Endothelial cell of umbilical vein (primary cell): ENCODE data around the gene APC2. TPM values are rescaled to one million over a fixed set of nuclear protein-coding genes. Genes with fewer than 3 reads are reported as not detected.

Experiments used
- BruUV-seq: library from RNA; stranded (reverse); fragments of 400-500 nt; replicated peaks from 2 replicates; lab custom pipeline; 2021; lab: Mats Ljungman, UMichigan
- CTCF ChIA-PET: fragments of 300-600, 350-600 bp; sonication (Branson Sonifier 250); formaldehyde crosslinking; loops from one replicate; lab custom pipeline; 2021; ENCODE audit warnings: antibody characterized with exemption, inconsistent platforms; lab: Charles Lee
- POLR2A ChIA-PET: fragments of 300-600, 350-600 bp; sonication (Branson Sonifier 250); formaldehyde crosslinking; loops from one replicate; lab custom pipeline; 2021; ENCODE audit warnings: antibody characterized with exemption, inconsistent platforms; lab: Charles Lee
- DNase-seq: peaks from one replicate; pipeline ENCODE4 v3.0.0-alpha.2; 2011; ENCODE audit warnings: low read depth, low spot score
- FAIRE-seq: peaks from 2 replicates; lab custom pipeline; 2011; peaks lifted over from hg19 to GRCh38; lab: Jason Lieb, UNC
- H2AFZ ChIP-seq: 2 replicates; pipeline ENCODE4 v1.6.0; 2012; ENCODE audit warnings: low read depth, low read length, control low read depth, inconsistent platforms
- H3K27ac ChIP-seq: 2 replicates; pipeline ENCODE4 v1.5.1; 2011; ENCODE audit warnings: low read depth, mild to moderate bottlenecking, control low read depth, low read length, moderate library complexity; ENCODE audit not compliant: insufficient read depth
- H3K27me3 ChIP-seq, 2 experiments: 2 replicates each; pipeline versions ENCODE4 v1.6.0 to v1.6.1; 2011; ENCODE audit warnings: low read length in 2 of 2, mixed read lengths in 1 of 2; ENCODE audit not compliant: control insufficient read depth in 2 of 2, insufficient read depth in 2 of 2
- H3K36me3 ChIP-seq, 2 experiments: 2 replicates in 1 of 2; 3 replicates in 1 of 2; pipeline ENCODE4 v1.5.1; 2011; ENCODE audit warnings: low read length in 2 of 2, mild to moderate bottlenecking in 1 of 2, moderate library complexity in 1 of 2; ENCODE audit not compliant: control insufficient read depth in 2 of 2, insufficient read depth in 2 of 2; ENCODE audit errors: extremely low read depth in 1 of 2
- H3K4me1 ChIP-seq: 3 replicates; pipeline ENCODE4 v1.5.1; 2011; ENCODE audit warnings: mild to moderate bottlenecking, low read length; ENCODE audit not compliant: control insufficient read depth, insufficient read depth; ENCODE audit errors: extremely low read depth
- H3K4me2 ChIP-seq: 2 replicates; pipeline ENCODE4 v1.6.1; 2011; ENCODE audit warnings: low read length, control low read depth, mixed read lengths; ENCODE audit not compliant: insufficient read depth
- H3K4me3 ChIP-seq, 3 experiments: fragments of 200-600 bp in 1 of 3; sonication (generic), shearing (Covaris generic) in 1 of 3; replicated peaks in 1 of 3; 2 replicates each; pipeline ENCODE4 v1.5.1; 2011 to 2016; ENCODE audit warnings: control low read depth in 3 of 3, low read length in 3 of 3, mild to moderate bottlenecking in 2 of 3, inconsistent platforms in 1 of 3, low read depth in 1 of 3, moderate library complexity in 1 of 3; ENCODE audit not compliant: insufficient read depth in 1 of 3
- H3K79me2 ChIP-seq: 2 replicates; pipeline ENCODE4 v1.6.0; 2012; ENCODE audit warnings: low read length, inconsistent platforms; ENCODE audit not compliant: control insufficient read depth, insufficient read depth
- H3K9ac ChIP-seq: replicated peaks from 2 replicates; pipeline ENCODE3; 2011; ENCODE audit warnings: low read length, control low read depth; ENCODE audit not compliant: insufficient read depth; ENCODE audit errors: extremely low read depth
- H3K9me1 ChIP-seq: replicated peaks from 3 replicates; pipeline ENCODE4 v1.6.0; 2011; ENCODE audit warnings: mild to moderate bottlenecking, low read length; ENCODE audit not compliant: control insufficient read depth, insufficient read depth; ENCODE audit errors: extremely low read depth
- H3K9me3 ChIP-seq: replicated peaks from 2 replicates; pipeline ENCODE4 v1.5.1; 2012; ENCODE audit warnings: low read length, inconsistent platforms; ENCODE audit not compliant: control insufficient read depth, insufficient read depth
- H4K20me1 ChIP-seq: replicated peaks from 2 replicates; pipeline ENCODE3; 2011; ENCODE audit warnings: mild to moderate bottlenecking, low read length; ENCODE audit not compliant: control insufficient read depth, insufficient read depth; ENCODE audit errors: extremely low read depth
- CTCF ChIP-seq, 2 donors: IDR thresholded peaks; 1 replicate in 1 of 2; 2 replicates in 1 of 2; pipeline ENCODE4 v1.5.1; 2011; ENCODE audit warnings: low read length in 2 of 2, mild to moderate bottlenecking in 2 of 2, moderate library complexity in 2 of 2, control low read depth in 1 of 2, inconsistent platforms in 1 of 2, low read depth in 1 of 2; ENCODE audit not compliant: insufficient read depth in 1 of 2; ENCODE audit errors: extremely low read depth in 1 of 2
- EZH2 ChIP-seq: IDR thresholded peaks from 2 replicates; pipeline ENCODE4 v1.6.1; 2012; ENCODE audit warnings: borderline replicate concordance, low read depth, mild to moderate bottlenecking, moderate library complexity, low read length, inconsistent platforms; ENCODE audit not compliant: severe bottlenecking
- FOS ChIP-seq: IDR thresholded peaks from 2 replicates; pipeline ENCODE4 v1.6.1; 2011; ENCODE audit warnings: mild to moderate bottlenecking, low read length, moderate library complexity, borderline replicate concordance; ENCODE audit not compliant: insufficient read depth
- GATA2 ChIP-seq: IDR thresholded peaks from 2 replicates; pipeline ENCODE4 v1.7.0; 2011; ENCODE audit warnings: low read depth, mild to moderate bottlenecking, moderate library complexity, mixed read lengths, low read length; ENCODE audit not compliant: insufficient read length, insufficient read depth
- JUN ChIP-seq: IDR thresholded peaks from 2 replicates; pipeline ENCODE4 v1.6.1; 2011; ENCODE audit warnings: borderline replicate concordance, low read depth; ENCODE audit not compliant: insufficient read length, insufficient read depth
- MAX ChIP-seq: IDR thresholded peaks from 2 replicates; pipeline ENCODE4 v1.6.1; 2011; ENCODE audit not compliant: insufficient read depth, insufficient read length
- MYC ChIP-seq: IDR thresholded peaks from one replicate; pipeline ENCODE4 v1.6.1; 2011; ENCODE audit warnings: mild to moderate bottlenecking, low read depth, low read length
- POLR2A ChIP-seq: IDR thresholded peaks from 2 replicates; pipeline ENCODE4 v1.6.1; 2012; ENCODE audit warnings: low read depth, mild to moderate bottlenecking, control low read depth, low read length
- POLR2AphosphoS5 ChIP-seq: IDR thresholded peaks from 2 replicates; pipeline ENCODE4 v1.6.1; 2012; ENCODE audit warnings: low read depth, mild to moderate bottlenecking, control low read depth, low read length, moderate library complexity; ENCODE audit not compliant: insufficient read depth
- dilution Hi-C: fragments of 300-500 bp; cut with MboI; formaldehyde crosslinking; loops from one replicate; pipeline ENCODE4 v1.15.0; 2019; ENCODE audit warnings: low sequenced_read_pairs; ENCODE audit not compliant: extremely low pct_ligation_motif_present
- intact Hi-C: fragments of 100-400 bp; cut with micrococcal nuclease; formaldehyde crosslinking; loops from one replicate; pipeline ENCODE4 v1.10.0; 2022
- polyA plus RNA-seq, 4 experiments: library from polyadenylated mRNA; depleted of rRNA in 3 of 4; stranded (reverse) in 3 of 4; unstranded in 1 of 4; fragments of >200 nt; gene quantifications; 2 replicates each; pipeline versions ENCODE4 v1.2.1 to v1.2.3, GENCODE V29; 2011 to 2012; ENCODE audit warnings: missing spikeins in 1 of 4
- total RNA-seq: library from RNA; stranded (reverse); gene quantifications from 2 replicates; pipeline ENCODE4 v1.2.3, GENCODE V29; 2021

The APC2 gene
- total and polyA plus RNA-seq, 2 donors (not counting 3 experiments of a cell fraction or from before 2014, with no cell fraction given): 0.01 to 0.04 TPM

GRCh38 chr19:1446713-1447481 is 3.0 kb upstream of the APC2 start:
- H3K9me3 ChIP-seq: no peaks in the 10 kb centered on the region
- BruUV-seq: no TSS peak
- dilution Hi-C loops (no loop called here), intact Hi-C loops (no loop called here)
- peaks cover 27 to 39% of the 10 kb centered on the region in 2 experiments for H3K27me3 ChIP-seq
- no peak for FAIRE-seq
- no peak overlapping the region for H3K9ac ChIP-seq
- no peak for DNase-seq
- no peak overlapping the region for H2AFZ ChIP-seq
- TF ChIP-seq MYC (no peak), EZH2 (peak; percentile 99)
- H3K4me1 ChIP-seq: no peaks in the 10 kb centered on the region
- no peaks in the 10 kb centered on the region for H3K9me1 ChIP-seq
- ChIA-PET POLR2A (no interaction called here), CTCF (interaction anchor here (1.0 kb wide), 1 partner anchor 20 kb away, joined by 4 read pairs; no protein-coding TSS in a partner anchor)
- no peak overlapping the region for H3K4me2 ChIP-seq
- peaks cover 3 to 5% of the 10 kb centered on the region in 2 experiments for H3K36me3 ChIP-seq
- H3K27ac ChIP-seq: no peak overlapping the region
- no peaks in the 10 kb centered on the region for H4K20me1 ChIP-seq
- H3K79me2 ChIP-seq: peaks cover 1% of the 10 kb centered on the region
- H3K4me3 ChIP-seq: no peak overlapping the region

GRCh38 chr19:1447504-1447903 is 2.4 kb upstream of the APC2 start:
- CTCF ChIA-PET: no interaction called here
- no peaks in the 10 kb centered on the region for H3K79me2 ChIP-seq

More at GRCh38 chr19:1447504-1447903, 2.4 kb upstream of the APC2 start:
- intact Hi-C loops: no loop called here
- dilution Hi-C loops: no loop called here
- Histone ChIP-seq H3K9me3 (no peaks in the 10 kb centered on the region), H3K27ac (no peak overlapping the region), H3K4me2 (no peak overlapping the region), H3K27me3 (peaks cover 30 to 41% of the 10 kb centered on the region in 2 experiments), H3K9ac (no peak overlapping the region), H3K4me1 (no peaks in the 10 kb centered on the region), H3K9me1 (no peaks in the 10 kb centered on the region), H2AFZ (no peak overlapping the region), H4K20me1 (no peaks in the 10 kb centered on the region), H3K36me3 (peaks cover 0 to under 1% of the 10 kb centered on the region in 2 experiments), H3K4me3 (no peak overlapping the region)
- POLR2A ChIA-PET: no interaction called here
- TF ChIP-seq MYC (no peak), CTCF (IDR thresholded peaks at IDR 0.05; ENCODE audit: extremely low read depth in 1 of 2, insufficient read depth in 1 of 2, low read depth in 1 of 2, low read length in 2 of 2) (no peak), FOS (no peak), EZH2 (no peak), GATA2 (no peak), POLR2AphosphoS5 (no peak), MAX (no peak), JUN (no peak), POLR2A (no peak)
- no peak for DNase-seq
- BruUV-seq: no TSS peak
- no peak for FAIRE-seq
